Measurements from ENCODE around the gene ACTC1.

- TF ChIP-seq CTCF (IDR thresholded peaks at IDR 0.05) (no peak), POLR2A (IDR thresholded peaks at IDR 0.05) (no peak)
Measured at GRCh38 chr15:34838282-34838681, 42.9 kb upstream of the ACTC1 start.

All from right lobe of liver (tissue), 4 donors.